HCT116 (cell line): ENCODE data around the gene MAML3. TPM values are rescaled to one million over a fixed set of nuclear protein-coding genes. Genes with fewer than 3 reads are reported as not detected.

Experiments
- ATAC-seq: fragments of 200-7000 bp; cut with Tn5 transposase; 2 replicates; pipeline ENCODE4 v1.9.1; 2020; ENCODE audit warnings: mild to moderate bottlenecking, moderate library complexity
- BruUV-seq: library from RNA; stranded (reverse); fragments of 400-500 nt; replicated peaks from 2 replicates; lab custom pipeline; 2021; lab: Mats Ljungman, UMichigan
- CTCF ChIA-PET: fragments of 300-600 bp; sonication (Branson Sonifier 250); formaldehyde crosslinking; loops from one replicate; lab custom pipeline; 2021; ENCODE audit warnings: antibody characterized with exemption; lab: Charles Lee
- POLR2A ChIA-PET: fragments of 300-600, 350-600 bp; sonication (Branson Sonifier 250); formaldehyde crosslinking; loops from one replicate; lab custom pipeline; 2021; ENCODE audit warnings: antibody characterized with exemption; lab: Charles Lee
- RAD21 ChIA-PET, 2 experiments: fragments of 300-600 bp; sonication (Branson Sonifier 250); formaldehyde crosslinking; loops; one replicate each; lab custom pipeline; 2023; ENCODE audit warnings: low total read pairs in 2 of 2; ENCODE audit not compliant: uncharacterized antibody in 2 of 2, unreplicated experiment in 2 of 2, low non-redundant PET in 1 of 2; lab: Charles Lee
- DNase-seq: peaks from one replicate; pipeline ENCODE4 v3.0.0-alpha.2; 2010; ENCODE audit warnings: low read depth, low spot score
- H2AFZ ChIP-seq: fragments of 200-600 bp; shearing (Covaris generic), sonication (generic); 2 replicates; pipeline ENCODE4 v1.6.1; 2017; ENCODE audit warnings: low read depth, mixed run types, mixed read lengths, antibody characterized with exemption, low read length; ENCODE audit not compliant: poor library complexity, severe bottlenecking
- H3K27ac ChIP-seq: 2 replicates; pipeline ENCODE4 v1.5.1; 2012; ENCODE audit warnings: low read depth, low read length
- H3K27me3 ChIP-seq: fragments of 200-600 bp; sonication (generic); 2 replicates; pipeline ENCODE4 v1.6.1; 2016; ENCODE audit warnings: mixed run types, low read length, mixed read lengths; ENCODE audit not compliant: insufficient read depth
- H3K36me3 ChIP-seq, 2 experiments: fragments of 200-500 bp in 1 of 2; fragments of 200-600 bp in 1 of 2; sonication (Bioruptor generic) in 1 of 2; sonication (generic) in 1 of 2; 2 replicates each; pipeline versions ENCODE4 v1.5.1 to v1.6.1; 2014 to 2016; ENCODE audit warnings: low read length in 2 of 2, inconsistent platforms in 1 of 2, mixed read lengths in 1 of 2, mixed run types in 1 of 2; ENCODE audit not compliant: insufficient read depth in 2 of 2, control insufficient read depth in 1 of 2
- H3K4me1 ChIP-seq, 2 experiments: fragments of 200-600 bp in 1 of 2; sonication (generic) in 1 of 2; 2 replicates each; pipeline versions ENCODE4 v1.5.1 to v1.6.1; 2012 to 2017; ENCODE audit warnings: low read length in 2 of 2, inconsistent platforms in 1 of 2, mild to moderate bottlenecking in 1 of 2, mixed read lengths in 1 of 2, mixed run types in 1 of 2, moderate library complexity in 1 of 2; ENCODE audit not compliant: insufficient read depth in 2 of 2, control insufficient read depth in 1 of 2
- H3K4me2 ChIP-seq: fragments of 200-600 bp; sonication (generic); 2 replicates; pipeline ENCODE4 v1.6.1; 2017; ENCODE audit warnings: mixed run types, low read length, mixed read lengths
- H3K4me3 ChIP-seq, 2 experiments: fragments of 200-600 bp in 1 of 2; sonication (generic) in 1 of 2; replicated peaks in 1 of 2; 2 replicates each; pipeline ENCODE4 v1.5.1; 2011 to 2016; ENCODE audit warnings: low read length in 2 of 2, control low read depth in 1 of 2, low read depth in 1 of 2, mild to moderate bottlenecking in 1 of 2, mixed read lengths in 1 of 2, mixed run types in 1 of 2
- H3K79me2 ChIP-seq: fragments of 200-600 bp; sonication (generic); 2 replicates; pipeline ENCODE4 v1.6.1; 2017; ENCODE audit warnings: mild to moderate bottlenecking, mixed run types, low read length, moderate library complexity, mixed read lengths; ENCODE audit not compliant: insufficient read depth
- H3K9ac ChIP-seq: fragments of 200-600 bp; sonication (generic); 2 replicates; pipeline ENCODE4 v1.6.1; 2016; ENCODE audit warnings: low read length, mixed read lengths
- H3K9me2 ChIP-seq: fragments of 200-600 bp; sonication (generic), shearing (Covaris generic); 2 replicates; pipeline ENCODE4 v1.6.1; 2017; ENCODE audit warnings: mixed run types, mild to moderate bottlenecking, moderate library complexity; ENCODE audit not compliant: insufficient read depth
- H3K9me3 ChIP-seq, 2 experiments: fragments of 200-500 bp in 1 of 2; fragments of 200-600 bp in 1 of 2; sonication (Bioruptor generic) in 1 of 2; sonication (generic) in 1 of 2; 2 replicates each; pipeline ENCODE4 v1.6.1; 2014 to 2017; ENCODE audit warnings: low read length in 2 of 2, mixed read lengths in 2 of 2, inconsistent platforms in 1 of 2, low read depth in 1 of 2, mild to moderate bottlenecking in 1 of 2, mixed run types in 1 of 2, moderate library complexity in 1 of 2; ENCODE audit not compliant: control insufficient read depth in 1 of 2, insufficient read depth in 1 of 2
- H4K20me1 ChIP-seq: fragments of 200-600 bp; sonication (generic), shearing (Covaris generic); 2 replicates; pipeline ENCODE4 v1.6.1; 2017; ENCODE audit warnings: mixed run types, mild to moderate bottlenecking, moderate library complexity; ENCODE audit not compliant: insufficient read depth
- CEBPB ChIP-seq: IDR thresholded peaks from 2 replicates; pipeline ENCODE4 v1.6.1; 2012; ENCODE audit warnings: low read depth
- EZH2 ChIP-seq: fragments of 200-600 bp; sonication (generic); IDR thresholded peaks from 2 replicates; pipeline ENCODE4 v1.6.1; 2017; ENCODE audit warnings: antibody characterized with exemption, mixed run types
- MAX ChIP-seq: IDR thresholded peaks from 2 replicates; pipeline ENCODE4 v1.6.1; 2012
- REST ChIP-seq: IDR thresholded peaks from 2 replicates; pipeline ENCODE4 v1.6.1; 2012; ENCODE audit warnings: low read depth
- SP1 ChIP-seq: IDR thresholded peaks from 2 replicates; pipeline ENCODE4 v1.6.1; 2012; ENCODE audit warnings: low read depth
- intact Hi-C: fragments of 100-400 bp; cut with micrococcal nuclease; formaldehyde crosslinking; loops from 2 replicates; pipeline ENCODE4 v1.10.0; 2022
- total RNA-seq: library from RNA; stranded (reverse); gene quantifications from one replicate; pipeline ENCODE4 v1.2.1, GENCODE V29; 2021; ENCODE audit not compliant: unreplicated experiment

MAML3 gene
- total RNA-seq, 1 experiment from 2014 or later: 3.1 TPM

- no peak for ATAC-seq
Measured at GRCh38 chr4:139754938-139755337, 399.0 kb downstream of the MAML3 start.

More at GRCh38 chr4:139754938-139755337, 399.0 kb downstream of the MAML3 start:
- H3K4me1 ChIP-seq: no peaks in the 10 kb centered on the region
- no peak overlapping the region for H3K9ac ChIP-seq
- no peak overlapping the region for H2AFZ ChIP-seq
- no peak overlapping the region for H3K4me2 ChIP-seq
- DNase-seq: no peak
- POLR2A ChIA-PET: no interaction called here
- H3K36me3 ChIP-seq: no peaks in the 10 kb centered on the region
- no peaks in the 10 kb centered on the region for H4K20me1 ChIP-seq
- CTCF ChIA-PET: no interaction called here
- no peaks in the 10 kb centered on the region for H3K9me3 ChIP-seq
- no peaks in the 10 kb centered on the region for H3K79me2 ChIP-seq
- H3K9me2 ChIP-seq: no peaks in the 10 kb centered on the region
- no peak overlapping the region for H3K4me3 ChIP-seq
- H3K27me3 ChIP-seq: no peaks in the 10 kb centered on the region
- intact Hi-C loops: no loop called here
- H3K27ac ChIP-seq: no peak overlapping the region
- no peak for TF ChIP-seq MAX
- no peak for TF ChIP-seq REST
- no peak for TF ChIP-seq EZH2
- TF ChIP-seq SP1: no peak
- no peak for TF ChIP-seq CEBPB
- RAD21 ChIA-PET: no interaction called here
- no TSS peak for BruUV-seq
